AG04450 (cell line): ENCODE data around the gene TTC21A. TPM values are rescaled to one million over a fixed set of nuclear protein-coding genes. Genes with fewer than 3 reads are reported as not detected.

Experiments used
- CTCF ChIA-PET: fragments of 300-600, 350-600 bp; formaldehyde crosslinking; extraction: SDS; loops from one replicate; lab custom pipeline; 2022; ENCODE audit warnings: antibody characterized with exemption, inconsistent platforms; lab: Charles Lee
- POLR2A ChIA-PET: fragments of 350-600 bp; formaldehyde crosslinking; extraction: SDS; loops from one replicate; lab custom pipeline; 2021; ENCODE audit warnings: antibody characterized with exemption, inconsistent platforms; lab: Yijun Ruan, JAX
- DNase-seq: peaks from one replicate; pipeline ENCODE4 v3.0.0-alpha.2; 2011; ENCODE audit warnings: low read depth, low spot score
- H3K27ac ChIP-seq: one replicate; pipeline ENCODE4 v1.5.1; 2012; ENCODE audit warnings: low read depth, low read length, control low read depth
- H3K27me3 ChIP-seq: one replicate; pipeline ENCODE4 v1.6.0; 2012; ENCODE audit warnings: low read length; ENCODE audit not compliant: control insufficient read depth, insufficient read depth
- H3K4me3 ChIP-seq: 2 replicates; pipeline ENCODE4 v1.5.1; 2011; ENCODE audit warnings: mild to moderate bottlenecking, low read depth, low read length, control low read depth
- H3K9me3 ChIP-seq: 2 replicates; pipeline ENCODE4 v1.5.1; 2012; ENCODE audit warnings: low read length; ENCODE audit not compliant: control insufficient read depth, insufficient read depth
- polyA plus RNA-seq: library from polyadenylated mRNA; depleted of rRNA; stranded (reverse); fragments of >200 nt; gene quantifications from 2 replicates; pipeline ENCODE4 v1.2.3, GENCODE V29; 2011
- TF ChIP-seq, protein P1 (sequence below): IDR thresholded peaks from 2 replicates; pipeline ENCODE4 v1.5.1; 2011; ENCODE audit warnings: low read depth, low read length, control low read depth, inconsistent platforms

The TTC21A gene
- polyA plus RNA-seq, 1 experiment = 1.6 TPM

DNA sequence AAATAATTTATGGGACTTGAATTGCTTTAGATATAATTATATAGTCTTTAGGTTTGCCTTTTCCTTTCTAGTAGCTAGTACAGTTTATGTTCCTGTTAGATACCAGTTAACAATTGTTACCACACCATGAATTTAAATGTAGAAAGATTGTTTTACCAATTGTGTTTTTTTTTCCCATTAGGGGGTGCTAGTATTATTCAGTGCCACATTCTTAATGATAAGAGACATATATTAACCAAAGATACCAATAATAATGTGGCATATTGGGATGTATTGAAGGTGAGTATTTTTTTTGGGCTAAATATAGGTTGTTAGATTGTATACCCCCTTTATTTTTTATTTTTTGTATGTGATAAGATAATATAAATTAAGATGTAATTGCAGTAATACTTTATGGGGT lies 27.9 kb upstream of the TTC21A start:
- no peak for DNase-seq
- H3K4me3 ChIP-seq = no peak overlapping the region
- TF ChIP-seq, protein P1, sequence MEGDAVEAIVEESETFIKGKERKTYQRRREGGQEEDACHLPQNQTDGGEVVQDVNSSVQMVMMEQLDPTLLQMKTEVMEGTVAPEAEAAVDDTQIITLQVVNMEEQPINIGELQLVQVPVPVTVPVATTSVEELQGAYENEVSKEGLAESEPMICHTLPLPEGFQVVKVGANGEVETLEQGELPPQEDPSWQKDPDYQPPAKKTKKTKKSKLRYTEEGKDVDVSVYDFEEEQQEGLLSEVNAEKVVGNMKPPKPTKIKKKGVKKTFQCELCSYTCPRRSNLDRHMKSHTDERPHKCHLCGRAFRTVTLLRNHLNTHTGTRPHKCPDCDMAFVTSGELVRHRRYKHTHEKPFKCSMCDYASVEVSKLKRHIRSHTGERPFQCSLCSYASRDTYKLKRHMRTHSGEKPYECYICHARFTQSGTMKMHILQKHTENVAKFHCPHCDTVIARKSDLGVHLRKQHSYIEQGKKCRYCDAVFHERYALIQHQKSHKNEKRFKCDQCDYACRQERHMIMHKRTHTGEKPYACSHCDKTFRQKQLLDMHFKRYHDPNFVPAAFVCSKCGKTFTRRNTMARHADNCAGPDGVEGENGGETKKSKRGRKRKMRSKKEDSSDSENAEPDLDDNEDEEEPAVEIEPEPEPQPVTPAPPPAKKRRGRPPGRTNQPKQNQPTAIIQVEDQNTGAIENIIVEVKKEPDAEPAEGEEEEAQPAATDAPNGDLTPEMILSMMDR = no peak
- H3K27ac ChIP-seq = no peak overlapping the region
- CTCF ChIA-PET = interaction anchor here (1.0 to 1.8 kb wide), 4 partner anchors 14 to 213 kb away, joined by 3 to 7 read pairs (median 5); no protein-coding TSS in a partner anchor
- H3K9me3 ChIP-seq = no peaks in the 10 kb centered on the region
- no peaks in the 10 kb centered on the region for H3K27me3 ChIP-seq
- POLR2A ChIA-PET = interaction anchor here (0.6 kb wide), 1 partner anchor 12 kb away, joined by 4 read pairs; no protein-coding TSS in a partner anchor

DNA sequence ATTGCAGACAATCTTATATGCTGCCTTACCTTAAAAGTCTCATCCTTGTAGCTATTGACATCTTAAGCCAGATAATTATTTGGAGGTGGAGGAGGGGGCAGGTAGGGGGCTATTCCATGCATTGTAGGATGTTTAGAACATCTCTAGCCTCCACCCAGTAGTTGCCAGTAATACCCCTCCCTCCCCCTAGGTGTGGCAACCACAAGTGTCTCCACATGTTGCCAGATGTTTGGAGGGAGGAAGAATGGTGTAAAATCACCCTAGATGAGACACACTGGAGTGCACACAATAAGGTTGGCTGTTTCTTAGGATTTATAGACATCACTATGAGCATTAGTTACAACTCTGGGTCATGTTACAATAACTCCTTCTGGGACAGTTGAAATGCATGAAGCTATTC lies 27.5 kb upstream of the TTC21A start:
- Histone ChIP-seq H3K27me3 (no peaks in the 10 kb centered on the region), H3K4me3 (no peak overlapping the region), H3K9me3 (no peaks in the 10 kb centered on the region), H3K27ac (no peak overlapping the region)
- TF ChIP-seq, protein P1 = no peak
- POLR2A ChIA-PET = no interaction called here
- CTCF ChIA-PET = interaction anchor here (1.0 to 1.8 kb wide), 6 partner anchors 14 to 213 kb away, joined by 3 to 7 read pairs (median 6); no protein-coding TSS in a partner anchor
- no peak for DNase-seq

DNA sequence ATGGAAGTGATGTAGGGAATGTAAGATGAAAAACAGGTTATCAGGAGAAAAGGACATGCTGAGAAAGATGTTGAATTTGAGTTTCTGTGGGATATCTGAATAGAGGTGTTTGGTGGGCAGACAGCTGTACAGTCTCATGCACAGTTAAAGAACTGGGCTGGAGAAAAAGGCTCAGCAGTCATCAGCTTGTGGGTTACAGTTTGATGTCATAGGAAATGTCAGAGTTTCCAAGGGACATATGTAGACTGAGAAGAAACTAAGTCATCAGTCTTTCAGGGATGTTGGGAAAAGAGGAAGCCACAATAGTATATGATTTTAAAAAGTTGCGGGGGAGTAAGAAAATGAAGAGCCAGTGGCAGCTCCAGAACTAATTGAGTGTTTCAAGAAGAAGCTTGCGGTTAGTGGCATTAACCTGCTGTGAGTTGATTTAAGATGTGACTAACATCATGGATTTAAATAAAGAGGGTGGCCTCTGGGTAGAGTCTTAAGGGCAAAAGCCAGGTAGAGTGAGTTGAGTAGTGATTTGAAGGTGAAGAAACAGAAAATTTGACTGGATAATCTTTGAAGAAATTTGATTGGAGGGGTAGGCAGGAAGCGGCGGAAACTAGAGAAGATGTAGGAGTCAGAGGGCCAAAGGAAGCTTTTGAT lies 24.7 kb upstream of the TTC21A start:
- TF ChIP-seq, protein P1 = no peak
- no peak overlapping the region for H3K27ac ChIP-seq
- H3K27me3 ChIP-seq = no peaks in the 10 kb centered on the region
- no peaks in the 10 kb centered on the region for H3K9me3 ChIP-seq
- H3K4me3 ChIP-seq = no peak overlapping the region
- ChIA-PET CTCF (interaction anchor here (0.6 to 1.5 kb wide), 2 partner anchors 18 to 205 kb away, joined by 3 to 4 read pairs; no protein-coding TSS in a partner anchor), POLR2A (no interaction called here)
- no peak for DNase-seq

DNA sequence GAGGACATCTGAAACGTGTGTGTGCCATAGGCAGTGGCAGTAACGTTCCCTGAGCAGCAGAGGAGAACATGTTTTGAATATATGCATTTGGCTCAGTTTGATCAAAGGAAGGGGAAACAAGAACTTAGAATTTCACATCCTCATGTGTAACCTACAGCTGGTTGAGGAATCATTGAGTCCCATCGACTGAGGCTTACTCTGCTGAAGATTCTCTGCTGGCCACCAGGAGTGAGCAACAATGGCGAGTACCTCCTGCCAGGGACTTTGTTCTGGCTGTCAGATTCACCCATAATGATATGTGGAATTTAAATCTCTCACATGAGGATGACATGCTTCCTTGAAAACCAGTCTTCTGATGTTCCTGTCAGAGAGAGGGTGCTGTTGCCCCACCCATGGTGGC lies 21.3 kb upstream of the TTC21A start:
- no peaks in the 10 kb centered on the region for H3K27me3 ChIP-seq
- no peak for DNase-seq
- TF ChIP-seq, protein P1 = no peak
- ChIA-PET POLR2A (no interaction called here), CTCF (interaction anchor here (0.7 to 2.7 kb wide), 4 partner anchors 9 to 202 kb away, joined by 3 to 8 read pairs (median 4); no protein-coding TSS in a partner anchor)
- H3K9me3 ChIP-seq = no peaks in the 10 kb centered on the region
- no peak overlapping the region for H3K4me3 ChIP-seq
- H3K27ac ChIP-seq = no peak overlapping the region

DNA sequence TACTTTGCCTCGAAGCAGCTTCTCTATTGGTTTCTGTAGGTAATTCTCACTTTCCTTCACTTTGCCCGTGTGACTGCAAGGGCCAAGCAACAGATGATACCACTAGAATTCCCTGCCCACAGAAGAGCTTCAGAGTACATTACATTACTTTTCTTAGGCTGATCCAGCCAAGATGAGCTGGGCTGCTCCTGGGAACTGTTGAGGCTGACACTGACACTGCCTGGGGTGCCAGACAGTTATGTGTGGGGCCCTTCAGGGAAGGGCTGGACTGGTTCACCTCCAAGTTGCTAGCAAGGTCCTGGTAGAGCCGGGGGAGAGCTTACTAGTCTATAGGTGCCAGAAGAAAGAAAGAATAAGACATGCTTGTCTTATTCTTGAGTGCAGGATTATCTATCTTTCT lies 19.0 kb upstream of the TTC21A start:
- Histone ChIP-seq H3K4me3 (no peak overlapping the region), H3K9me3 (no peaks in the 10 kb centered on the region), H3K27me3 (no peaks in the 10 kb centered on the region), H3K27ac (no peak overlapping the region)
- POLR2A ChIA-PET = interaction anchor here (1.6 kb wide), 1 partner anchor 91 kb away, joined by 4 read pairs; no protein-coding TSS in a partner anchor
- CTCF ChIA-PET = interaction anchor here (1.1 to 2.8 kb wide), 5 partner anchors 13 to 204 kb away, joined by 3 to 22 read pairs (median 5); no protein-coding TSS in a partner anchor
- no peak for DNase-seq
- TF ChIP-seq, protein P1 = no peak
